ENCODE data around the gene PAFAH1B1.

GRCh38 chr17:2636169-2636930 is 42.9 kb downstream of the PAFAH1B1 start:
- TF ChIP-seq CTCF (tag by site-specific recombination; IDR thresholded peaks at IDR 0.05): no peak
- no peak for TF ChIP-seq ZNF530 (tag by site-specific recombination; IDR thresholded peaks at IDR 0.05; ENCODE audit: low read depth)
- no peak for TF ChIP-seq ZNF24 (tag by site-specific recombination; IDR thresholded peaks at IDR 0.05)
- no peak for TF ChIP-seq EGR2 (tag by site-specific recombination; IDR thresholded peaks at IDR 0.05; ENCODE audit: low read depth)
- TF ChIP-seq ZSCAN5A (tag by site-specific recombination; IDR thresholded peaks at IDR 0.05): no peak
- no peak for TF ChIP-seq TCF7L2 (IDR thresholded peaks at IDR 0.05; ENCODE audit: borderline replicate concordance, low read depth, low read length)
- no peak for TF ChIP-seq ZBTB7A (tag by site-specific recombination; IDR thresholded peaks at IDR 0.05; ENCODE audit: low read depth)

All from HEK293 (cell line).